Loucy (cell line): ENCODE measurements around the gene NDUFC2.

Experiments used
- EZH2phosphoT487 ChIP-seq: fragments of 200-600 bp; IDR thresholded peaks from 2 replicates; pipeline ENCODE4 v1.6.1; 2018; ENCODE audit warnings: antibody characterized with exemption, mild to moderate bottlenecking, moderate library complexity, borderline replicate concordance
- TF ChIP-seq, protein P1 (sequence below): fragments of 200-600 bp; sonication (generic); conservative IDR thresholded peaks from 2 replicates; pipeline ENCODE4 v1.5.1; 2014; ENCODE audit warnings: mild to moderate bottlenecking, antibody characterized with exemption, low read length

DNA sequence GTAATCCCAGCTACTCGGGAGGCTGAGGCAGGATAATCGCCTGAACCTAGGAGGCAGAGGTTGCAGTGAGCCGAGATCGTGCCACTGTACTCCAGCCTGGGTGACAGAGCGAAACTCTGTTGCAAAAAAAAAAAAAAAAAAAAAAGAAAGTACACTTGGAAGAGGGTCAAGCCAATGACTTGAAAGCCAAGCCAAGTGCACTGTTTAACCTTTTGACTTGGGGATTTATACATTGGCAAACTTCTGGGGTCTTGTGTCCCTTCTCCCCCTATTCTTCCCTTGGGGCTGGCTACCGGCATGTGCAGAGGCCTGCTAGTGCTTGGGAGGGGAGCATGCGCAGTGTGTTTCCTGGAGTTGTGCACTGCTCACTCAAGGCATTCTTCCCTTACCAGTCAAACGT lies 30.3 kb downstream of the NDUFC2 start:
- TF ChIP-seq, protein P1, sequence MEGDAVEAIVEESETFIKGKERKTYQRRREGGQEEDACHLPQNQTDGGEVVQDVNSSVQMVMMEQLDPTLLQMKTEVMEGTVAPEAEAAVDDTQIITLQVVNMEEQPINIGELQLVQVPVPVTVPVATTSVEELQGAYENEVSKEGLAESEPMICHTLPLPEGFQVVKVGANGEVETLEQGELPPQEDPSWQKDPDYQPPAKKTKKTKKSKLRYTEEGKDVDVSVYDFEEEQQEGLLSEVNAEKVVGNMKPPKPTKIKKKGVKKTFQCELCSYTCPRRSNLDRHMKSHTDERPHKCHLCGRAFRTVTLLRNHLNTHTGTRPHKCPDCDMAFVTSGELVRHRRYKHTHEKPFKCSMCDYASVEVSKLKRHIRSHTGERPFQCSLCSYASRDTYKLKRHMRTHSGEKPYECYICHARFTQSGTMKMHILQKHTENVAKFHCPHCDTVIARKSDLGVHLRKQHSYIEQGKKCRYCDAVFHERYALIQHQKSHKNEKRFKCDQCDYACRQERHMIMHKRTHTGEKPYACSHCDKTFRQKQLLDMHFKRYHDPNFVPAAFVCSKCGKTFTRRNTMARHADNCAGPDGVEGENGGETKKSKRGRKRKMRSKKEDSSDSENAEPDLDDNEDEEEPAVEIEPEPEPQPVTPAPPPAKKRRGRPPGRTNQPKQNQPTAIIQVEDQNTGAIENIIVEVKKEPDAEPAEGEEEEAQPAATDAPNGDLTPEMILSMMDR = no peak
- no peak for TF ChIP-seq EZH2phosphoT487
